IMR-90 (cell line): ENCODE measurements around the gene AKNA. TPM values are rescaled to one million over a fixed set of nuclear protein-coding genes. Genes with fewer than 3 reads are reported as not detected.

Source experiments
- ATAC-seq: fragments of 200-7000 bp; cut with Tn5 transposase; 2 replicates; pipeline ENCODE4 v1.9.1; 2020; ENCODE audit warnings: low read depth, mild to moderate bottlenecking, moderate library complexity
- BruUV-seq: library from RNA; stranded (reverse); fragments of 400-500 nt; replicated peaks from 2 replicates; lab custom pipeline; 2021; lab: Mats Ljungman, UMichigan
- CTCF ChIA-PET: fragments of 300-600 bp; formaldehyde crosslinking; extraction: SDS; loops from one replicate; lab custom pipeline; 2021; ENCODE audit warnings: antibody characterized with exemption; lab: Yijun Ruan, JAX
- POLR2A ChIA-PET: fragments of 300-600 bp; sonication (Branson Sonifier 250); formaldehyde crosslinking; loops from one replicate; lab custom pipeline; 2022; ENCODE audit warnings: antibody characterized with exemption; ENCODE audit not compliant: unreplicated experiment; lab: Charles Lee
- DNase-seq: peaks from one replicate; pipeline ENCODE4 v3.0.0; 2013
- H2AFZ ChIP-seq: replicated peaks from 2 replicates; pipeline ENCODE3; 2013; ENCODE audit warnings: low read length, mild to moderate bottlenecking; ENCODE audit not compliant: poor library complexity
- H2AK5ac ChIP-seq: 2 replicates; pipeline ENCODE4 v1.6.1; 2013; ENCODE audit warnings: low read depth, low read length, inconsistent platforms
- H2AK9ac ChIP-seq: replicated peaks from 2 replicates; pipeline ENCODE3; 2013; ENCODE audit warnings: mild to moderate bottlenecking, low read depth, low read length, moderate library complexity; ENCODE audit not compliant: poor library complexity
- H2BK120ac ChIP-seq: 2 replicates; pipeline ENCODE4 v1.6.1; 2013; ENCODE audit warnings: low read depth, low read length, inconsistent platforms
- H2BK15ac ChIP-seq: 3 replicates; pipeline ENCODE4 v1.6.1; 2013; ENCODE audit warnings: low read depth, low read length, inconsistent platforms
- H2BK20ac ChIP-seq: 2 replicates; pipeline ENCODE4 v1.6.1; 2013; ENCODE audit warnings: low read depth, mild to moderate bottlenecking, inconsistent platforms, low read length, moderate library complexity
- H2BK5ac ChIP-seq: 2 replicates; pipeline ENCODE4 v1.6.1; 2013; ENCODE audit warnings: mild to moderate bottlenecking, low read depth, low read length, inconsistent platforms; ENCODE audit not compliant: poor library complexity, severe bottlenecking
- H3K14ac ChIP-seq: replicated peaks from 2 replicates; pipeline ENCODE4 v1.6.1; 2013; ENCODE audit warnings: low read depth, low read length, inconsistent platforms
- H3K18ac ChIP-seq: 2 replicates; pipeline ENCODE4 v1.6.1; 2013; ENCODE audit warnings: low read depth, low read length, control low read depth
- H3K23ac ChIP-seq: 2 replicates; pipeline ENCODE4 v1.6.1; 2013; ENCODE audit warnings: low read depth, low read length, inconsistent platforms
- H3K27ac ChIP-seq: 2 replicates; pipeline ENCODE4 v1.5.1; 2013; ENCODE audit warnings: mild to moderate bottlenecking, control low read depth, low read length; ENCODE audit not compliant: insufficient read depth
- H3K27me3 ChIP-seq: 2 replicates; pipeline ENCODE4 v1.6.1; 2013; ENCODE audit warnings: low read length; ENCODE audit not compliant: control insufficient read depth, insufficient read depth
- H3K36me3 ChIP-seq: 2 replicates; pipeline ENCODE4 v1.6.1; 2013; ENCODE audit warnings: low read length, mixed read lengths; ENCODE audit not compliant: control insufficient read depth, insufficient read depth
- H3K4ac ChIP-seq: 2 replicates; pipeline ENCODE4 v1.6.1; 2013; ENCODE audit warnings: low read depth, low read length, inconsistent platforms
- H3K4me1 ChIP-seq: 2 replicates; pipeline ENCODE4 v1.6.1; 2013; ENCODE audit warnings: low read length, mixed read lengths; ENCODE audit not compliant: control insufficient read depth, insufficient read depth
- H3K4me2 ChIP-seq: 2 replicates; pipeline ENCODE4 v1.6.1; 2013; ENCODE audit warnings: low read depth, mild to moderate bottlenecking, control low read depth, low read length, moderate library complexity
- H3K4me3 ChIP-seq: 2 replicates; pipeline ENCODE4 v1.5.1; 2013; ENCODE audit warnings: low read depth, mild to moderate bottlenecking, control low read depth, low read length, moderate library complexity; ENCODE audit not compliant: insufficient read depth
- H3K56ac ChIP-seq: 2 replicates; pipeline ENCODE4 v1.6.1; 2013; ENCODE audit warnings: low read length, inconsistent platforms; ENCODE audit not compliant: insufficient read depth; ENCODE audit errors: extremely low read depth
- H3K79me1 ChIP-seq, 2 experiments: 2 replicates each; pipeline ENCODE4 v1.6.1; 2013; ENCODE audit warnings: low read length in 2 of 2, inconsistent platforms in 1 of 2, low read depth in 1 of 2
- H3K9ac ChIP-seq: 2 replicates; pipeline ENCODE4 v1.6.1; 2013; ENCODE audit warnings: low read depth, low read length, control low read depth
- H3K9me1 ChIP-seq: 2 replicates; pipeline ENCODE4 v1.6.1; 2013; ENCODE audit warnings: low read length, inconsistent platforms; ENCODE audit not compliant: insufficient read depth
- H3K9me3 ChIP-seq: 2 replicates; pipeline ENCODE4 v1.6.1; 2013; ENCODE audit warnings: low read length; ENCODE audit not compliant: control insufficient read depth, insufficient read depth
- H4K20me1 ChIP-seq: 2 replicates; pipeline ENCODE4 v1.6.1; 2013; ENCODE audit warnings: low read length, inconsistent platforms; ENCODE audit not compliant: insufficient read depth
- H4K5ac ChIP-seq: 2 replicates; pipeline ENCODE4 v1.6.1; 2013; ENCODE audit warnings: mild to moderate bottlenecking, low read depth, low read length, control low read depth
- H4K8ac ChIP-seq, 2 experiments: 2 replicates each; pipeline ENCODE4 v1.6.1; 2013; ENCODE audit warnings: low read depth in 2 of 2, low read length in 2 of 2, control low read depth in 1 of 2, inconsistent platforms in 1 of 2
- H4K91ac ChIP-seq: 2 replicates; pipeline ENCODE4 v1.6.1; 2013; ENCODE audit warnings: low read depth, low read length, inconsistent platforms; ENCODE audit not compliant: insufficient read depth
- CEBPB ChIP-seq: IDR thresholded peaks from 2 replicates; pipeline ENCODE4 v1.6.1; 2012; ENCODE audit warnings: low read depth, low read length, improper control_type of control experiment
- CHD1 ChIP-seq: IDR thresholded peaks from 2 replicates; pipeline ENCODE4 v1.6.1; 2012; ENCODE audit warnings: low read depth, low read length, improper control_type of control experiment
- ELK1 ChIP-seq: fragments of 150-350 bp; IDR thresholded peaks from 2 replicates; pipeline ENCODE4 v1.6.1; 2016; ENCODE audit warnings: low read depth, mild to moderate bottlenecking, low read length, moderate library complexity, borderline replicate concordance
- FOS ChIP-seq: fragments of 150-350 bp; IDR thresholded peaks from 2 replicates; pipeline ENCODE4 v1.6.1; 2016; ENCODE audit warnings: low read depth, low read length
- MAFK ChIP-seq: IDR thresholded peaks from 2 replicates; pipeline ENCODE4 v1.6.1; 2012; ENCODE audit warnings: low read depth, low read length, improper control_type of control experiment
- MAZ ChIP-seq: IDR thresholded peaks from 2 replicates; pipeline ENCODE4 v1.6.1; 2012; ENCODE audit warnings: low read depth, mild to moderate bottlenecking, low read length, improper control_type of control experiment, moderate library complexity, borderline replicate concordance
- MXI1 ChIP-seq: IDR thresholded peaks from 2 replicates; pipeline ENCODE4 v1.6.1; 2012; ENCODE audit warnings: low read depth, mild to moderate bottlenecking, low read length, moderate library complexity, borderline replicate concordance
- NFE2L2 ChIP-seq: fragments of 150-350 bp; IDR thresholded peaks from 2 replicates; pipeline ENCODE4 v1.6.1; 2016; ENCODE audit warnings: low read depth, mild to moderate bottlenecking, low read length
- POLR2A ChIP-seq: IDR thresholded peaks from 2 replicates; pipeline ENCODE4 v1.6.1; 2012; ENCODE audit warnings: mild to moderate bottlenecking, low read depth, low read length
- RAD21 ChIP-seq: IDR thresholded peaks from 2 replicates; pipeline ENCODE4 v1.6.1; 2012; ENCODE audit warnings: low read length, improper control_type of control experiment
- RCOR1 ChIP-seq: IDR thresholded peaks from 2 replicates; pipeline ENCODE4 v1.6.1; 2012; ENCODE audit warnings: mild to moderate bottlenecking, low read length, improper control_type of control experiment; ENCODE audit not compliant: insufficient replicate concordance
- RFX5 ChIP-seq: IDR thresholded peaks from 2 replicates; pipeline ENCODE4 v1.8.0; 2012; ENCODE audit warnings: low read depth, mild to moderate bottlenecking, low read length, moderate library complexity
- SMC3 ChIP-seq: fragments of 150-350 bp; IDR thresholded peaks from 2 replicates; pipeline ENCODE4 v1.6.1; 2016; ENCODE audit warnings: low read depth, mild to moderate bottlenecking, antibody characterized with exemption, low read length, moderate library complexity
- USF2 ChIP-seq: fragments of 150-350 bp; IDR thresholded peaks from 2 replicates; pipeline ENCODE4 v1.6.1; 2017; ENCODE audit warnings: mild to moderate bottlenecking, antibody characterized with exemption, low read length, low read depth
- WGBS, 2 experiments: methylation state at CpG; one replicate each; pipeline versions ENCODE4 v1.1.5 to v1.1.7; 2013; ENCODE audit warnings: missing lambda C conversion rate in 2 of 2; ENCODE audit not compliant: insufficient read length in 1 of 2; ENCODE audit errors: extremely low coverage in 2 of 2; 5-methylcytosine and 5-hydroxymethylcytosine counted together
- dilution Hi-C: fragments of 300-500 bp; cut with HindIII; formaldehyde crosslinking; loops from one replicate; pipeline ENCODE4 v1.14.3; 2018; ENCODE audit warnings: low sequenced_read_pairs; ENCODE audit not compliant: unreplicated experiment
- in situ Hi-C: fragments of 300-500 bp; cut with MboI; formaldehyde crosslinking; loops from 3 replicates; pipeline ENCODE4 v1.14.3; 2019; ENCODE audit warnings: low sequenced_read_pairs, inconsistent platforms, mixed read lengths
- intact Hi-C: fragments of 100-400 bp; cut with micrococcal nuclease; formaldehyde crosslinking; loops from 2 replicates; pipeline ENCODE4 v1.10.0; 2022
- polyA plus RNA-seq, 3 experiments: library from polyadenylated mRNA; depleted of rRNA; stranded (reverse); fragments of >200 nt; gene quantifications; 2 replicates each; pipeline ENCODE4 v1.2.3, GENCODE V29; 2012; ENCODE audit warnings: low replicate concordance in 1 of 3
- total RNA-seq: library from RNA; depleted of rRNA; stranded (reverse); fragments of >200 nt; gene quantifications from 2 replicates; pipeline ENCODE4 v1.2.3, GENCODE V29; 2012
- TF ChIP-seq, protein P1 (sequence below): conservative IDR thresholded peaks from 2 replicates; pipeline ENCODE4 v1.5.1; 2012; ENCODE audit warnings: mild to moderate bottlenecking, low read depth, low read length, improper control_type of control experiment

The AKNA gene
- total and polyA plus RNA-seq, 2 of the 4 experiments (the other 2 are of a cell fraction) = 2.7 to 7.3 TPM

GRCh38 chr9:114409103-114409780, 21.5 kb upstream of the AKNA start:
- no peaks in the 10 kb centered on the region for H3K79me1 ChIP-seq
- no peak overlapping the region for H3K18ac ChIP-seq
- H4K5ac ChIP-seq = no peak overlapping the region
- no peak overlapping the region for H2BK15ac ChIP-seq
- H2BK120ac ChIP-seq = no peak overlapping the region
- no TSS peak for BruUV-seq
- no peak overlapping the region for H4K8ac ChIP-seq
- ChIA-PET CTCF (interaction anchor here (0.9 to 1.2 kb wide), 2 partner anchors 8 to 244 kb away, joined by 3 read pairs; no protein-coding TSS in a partner anchor), POLR2A (no interaction called here)
- no peak overlapping the region for H3K23ac ChIP-seq
- peaks cover 3% of the 10 kb centered on the region; the same call in 1 of the 2 replicates for H3K9me1 ChIP-seq
- H3K27me3 ChIP-seq = peaks cover 8% of the 10 kb centered on the region; the same call in 1 of the 2 replicates
- no peak overlapping the region for H3K4me3 ChIP-seq
- H2BK20ac ChIP-seq = no peak overlapping the region
- peaks cover 5% of the 10 kb centered on the region; the same call in 1 of the 2 replicates for H3K4me1 ChIP-seq
- no peak overlapping the region for H3K27ac ChIP-seq
- no peak overlapping the region for H2AK9ac ChIP-seq
- no peaks in the 10 kb centered on the region for H3K36me3 ChIP-seq
- no peak overlapping the region for H2BK5ac ChIP-seq
- H4K20me1 ChIP-seq = 0 out of 2 replicates have a peak, but pooled peaks cover 4% of the 10 kb centered on the region
- dilution Hi-C loops = no loop called here
- no peak overlapping the region for H3K9ac ChIP-seq
- 80% methylated on average over 4 of the region's 11 CpGs; no CpG with 5 or more reads in 1 of the 2 experiments for WGBS, 2 experiments
- H4K91ac ChIP-seq = no peak overlapping the region
- in situ Hi-C loops = loop anchor here (5.0 to 10.0 kb wide), 3 partner anchors 238 to 496 kb away; no protein-coding TSS in a partner anchor
- 0 out of 2 replicates have a peak overlapping the region, but pooled peaks have one; percentile 11 for H2AK5ac ChIP-seq
- ATAC-seq = no peak
- H3K9me3 ChIP-seq = no peaks in the 10 kb centered on the region
- intact Hi-C loops = loop anchor here (5.0 to 10.0 kb wide), 3 partner anchors 178 to 496 kb away; partner anchors contain the start of gene ATP6V1G1
- no peak overlapping the region for H3K14ac ChIP-seq
- H3K56ac ChIP-seq = no peak overlapping the region
- H2AFZ ChIP-seq = peak overlapping the region; percentile 59
- no peak overlapping the region for H3K4ac ChIP-seq
- DNase-seq = peak; percentile 60
- H3K4me2 ChIP-seq = no peak overlapping the region
- TF ChIP-seq SMC3 (no peak), MAZ (no peak), MXI1 (no peak), ELK1 (no peak), MAFK (no peak), RAD21 (no peak), CHD1 (no peak), NFE2L2 (no peak), POLR2A (no peak), RFX5 (no peak), CEBPB (no peak), RCOR1 (no peak), FOS (no peak), USF2 (no peak)
- TF ChIP-seq, protein P1, sequence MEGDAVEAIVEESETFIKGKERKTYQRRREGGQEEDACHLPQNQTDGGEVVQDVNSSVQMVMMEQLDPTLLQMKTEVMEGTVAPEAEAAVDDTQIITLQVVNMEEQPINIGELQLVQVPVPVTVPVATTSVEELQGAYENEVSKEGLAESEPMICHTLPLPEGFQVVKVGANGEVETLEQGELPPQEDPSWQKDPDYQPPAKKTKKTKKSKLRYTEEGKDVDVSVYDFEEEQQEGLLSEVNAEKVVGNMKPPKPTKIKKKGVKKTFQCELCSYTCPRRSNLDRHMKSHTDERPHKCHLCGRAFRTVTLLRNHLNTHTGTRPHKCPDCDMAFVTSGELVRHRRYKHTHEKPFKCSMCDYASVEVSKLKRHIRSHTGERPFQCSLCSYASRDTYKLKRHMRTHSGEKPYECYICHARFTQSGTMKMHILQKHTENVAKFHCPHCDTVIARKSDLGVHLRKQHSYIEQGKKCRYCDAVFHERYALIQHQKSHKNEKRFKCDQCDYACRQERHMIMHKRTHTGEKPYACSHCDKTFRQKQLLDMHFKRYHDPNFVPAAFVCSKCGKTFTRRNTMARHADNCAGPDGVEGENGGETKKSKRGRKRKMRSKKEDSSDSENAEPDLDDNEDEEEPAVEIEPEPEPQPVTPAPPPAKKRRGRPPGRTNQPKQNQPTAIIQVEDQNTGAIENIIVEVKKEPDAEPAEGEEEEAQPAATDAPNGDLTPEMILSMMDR = no peak
